ENCODE measurements around the gene CHRM5.

The CHRM5 gene

DNA sequence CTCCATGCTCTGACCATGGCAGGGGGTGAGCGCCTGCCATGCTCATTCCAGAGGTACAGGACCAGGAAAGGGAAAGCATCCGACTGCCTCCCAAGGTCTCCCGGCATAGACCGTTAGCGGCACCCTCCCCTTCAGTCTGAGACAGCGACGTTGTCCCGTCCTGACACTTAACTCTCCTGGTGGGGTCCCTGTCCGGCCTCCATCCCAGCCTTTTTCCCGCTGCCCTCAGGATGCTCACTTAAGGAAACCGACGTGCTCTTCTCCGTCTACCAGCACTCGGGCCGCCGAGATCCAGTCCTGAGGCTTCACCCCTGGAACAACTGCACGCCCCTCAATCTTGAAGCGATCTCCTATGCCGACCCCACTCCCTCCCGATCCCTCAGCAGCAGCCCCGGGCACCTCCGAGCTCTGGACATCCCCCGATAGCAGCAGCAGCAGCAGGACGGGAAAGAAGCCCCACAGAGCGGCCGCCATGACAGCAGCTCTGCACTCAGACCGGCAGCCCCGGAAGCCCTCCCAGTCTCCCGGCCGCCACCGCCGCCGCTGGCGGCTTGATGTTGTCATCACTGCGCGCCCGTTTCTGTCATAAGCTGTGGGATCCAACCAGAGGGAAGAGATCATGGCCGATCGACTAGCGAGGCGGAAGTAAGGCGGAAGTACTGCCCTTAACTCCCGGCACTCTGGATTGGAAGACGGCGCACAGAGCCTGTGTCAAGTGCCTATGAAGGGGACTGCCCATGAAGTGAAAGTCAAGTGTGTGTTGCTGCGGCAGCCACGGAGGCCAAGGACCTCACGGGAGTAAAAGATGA, 133.3 kb downstream of the CHRM5 start, which contains the start of the genes EMC7 and PGBD4:
TSS of gene EMC7 (minus strand) at position 497 of the 809 bp plus-strand sequence. CDS start at position 474, 23 bp downstream.
TSS of gene PGBD4 (plus strand) at position 718 of the 809 bp plus-strand sequence. CDS start 449 bp downstream, outside the sequence.
- DNase-seq (ENCODE audit: low spot score) = peak; percentile 93

- no peak for DNase-seq (ENCODE audit: low spot score)
Observed at GRCh38 chr15:34102175-34102925, 134.1 kb downstream of the CHRM5 start.

DNA sequence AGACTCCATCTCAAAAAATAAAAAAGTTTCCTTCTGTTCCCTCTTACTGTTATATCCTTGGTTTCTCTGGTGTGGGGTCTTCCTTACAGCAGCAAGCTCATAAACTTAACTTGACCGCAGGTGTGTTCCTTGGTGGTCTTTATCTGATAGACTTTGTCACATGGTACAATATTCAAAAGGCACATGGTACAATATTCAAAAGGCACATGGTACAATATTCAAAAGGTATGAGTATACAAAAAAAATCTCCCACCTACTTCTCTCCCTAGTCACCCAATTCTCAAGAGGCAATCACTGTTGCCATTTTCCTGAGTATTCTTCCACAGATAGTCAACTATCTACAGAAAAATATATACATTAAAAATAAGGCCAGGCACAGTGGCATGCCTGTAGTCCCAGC, 138.1 kb downstream of the CHRM5 start:
- no peak for DNase-seq (ENCODE audit: low spot score)

DNA sequence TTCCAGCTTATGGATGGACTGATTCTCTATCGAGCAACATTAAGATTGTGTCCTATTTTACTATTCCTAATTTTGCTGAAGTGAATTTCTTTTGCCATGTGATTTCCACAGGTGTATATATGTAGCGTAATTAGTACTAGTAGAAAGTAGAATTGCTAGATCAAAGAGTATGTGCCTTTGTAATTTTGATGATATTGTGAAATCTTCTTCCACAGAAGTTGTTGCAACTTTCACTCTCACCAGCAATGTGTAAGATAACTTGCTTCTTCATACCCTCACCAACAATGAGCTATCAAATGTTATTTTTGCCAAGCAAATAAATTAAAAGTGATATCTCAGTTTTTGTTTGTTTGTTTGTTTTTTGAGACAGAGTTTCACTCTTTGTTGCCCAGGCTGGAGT, 139.0 kb downstream of the CHRM5 start:
- DNase-seq (ENCODE audit: low spot score) = no peak

- peak; percentile 24 for DNase-seq (ENCODE audit: low spot score)
Observed at GRCh38 chr15:34109797-34110663, 141.7 kb downstream of the CHRM5 start.

GRCh38 chr15:34111488-34111887, 143.2 kb downstream of the CHRM5 start:
- no peak for DNase-seq (ENCODE audit: low spot score)

DNA sequence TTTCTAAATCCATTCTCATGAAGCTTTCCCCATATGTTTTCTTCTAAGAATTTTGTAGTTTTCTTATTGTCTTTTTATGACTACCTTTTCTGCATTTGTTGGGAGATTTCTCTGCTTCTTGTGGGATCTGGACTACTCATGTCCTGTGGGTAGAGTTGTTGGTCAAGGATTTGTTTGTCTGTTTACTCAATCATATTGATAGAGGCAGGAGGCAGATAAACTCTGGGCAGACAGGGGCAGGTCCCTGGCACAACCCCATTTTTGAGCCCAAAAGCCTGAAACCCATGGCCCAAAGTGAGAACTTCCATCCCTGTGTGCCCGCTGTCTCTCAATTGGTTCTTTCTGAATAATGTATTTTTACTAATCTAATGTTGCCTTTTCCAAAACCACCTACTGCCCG, 145.9 kb downstream of the CHRM5 start:
- DNase-seq (ENCODE audit: low spot score) = no peak

- no peak for DNase-seq (ENCODE audit: low spot score)
Observed at GRCh38 chr15:34114739-34115138, 146.4 kb downstream of the CHRM5 start.

- no peak for DNase-seq (ENCODE audit: low spot score)
Observed at GRCh38 chr15:34116620-34117019, 148.3 kb downstream of the CHRM5 start.
